ENCODE results near the gene C7orf57.

GRCh38 chr7:48042216-48042615, 6.9 kb downstream of the C7orf57 start:
- no peak for TF ChIP-seq SPI1 (IDR thresholded peaks at IDR 0.05; ENCODE audit: low read depth, low read length)
- no peak for TF ChIP-seq TAF1 (IDR thresholded peaks at IDR 0.05; ENCODE audit: low read depth, low read length)
- no peak for TF ChIP-seq POLR2A (IDR thresholded peaks at IDR 0.05; ENCODE audit: low read depth, low read length)
- TF ChIP-seq POLR2AphosphoS5 (IDR thresholded peaks at IDR 0.05; ENCODE audit: low read depth, low read length), result no peak
- TF ChIP-seq PAX5 (IDR thresholded peaks at IDR 0.05; ENCODE audit: insufficient read depth, low read length, severe bottlenecking), result no peak
- TF ChIP-seq POU2F2 (IDR thresholded peaks at IDR 0.05; ENCODE audit: low read depth, low read length), result no peak

All from GM12891 (cell line).